LNCaP clone FGC (cell line): ENCODE data around the gene MAPK8IP2.

Source experiments
- DNase-seq: peaks from one replicate; pipeline ENCODE4 v3.0.0-alpha.2; 2011; ENCODE audit warnings: low read depth
- H3K4me3 ChIP-seq: 2 replicates; pipeline ENCODE4 v1.5.1; 2011; ENCODE audit warnings: mild to moderate bottlenecking, low read depth, low read length, control low read depth
- CTCF ChIP-seq: IDR thresholded peaks from 2 replicates; pipeline ENCODE4 v1.5.1; 2012; ENCODE audit warnings: mild to moderate bottlenecking; ENCODE audit not compliant: control insufficient read depth, insufficient read depth; ENCODE audit errors: extremely low read depth

Gene MAPK8IP2

GRCh38 chr22:50599816-50600455 lies 657 bp upstream of the MAPK8IP2 start:
- H3K4me3 ChIP-seq: peak overlapping the region; percentile 29
- DNase-seq: no peak
- no peak for TF ChIP-seq CTCF

- peak overlapping the region; percentile 57 for H3K4me3 ChIP-seq
- no peak for TF ChIP-seq CTCF
- no peak for DNase-seq
Measured at GRCh38 chr22:50600967-50601668, 525 bp downstream of the MAPK8IP2 start.

GRCh38 chr22:50601669-50602337 lies 1.2 kb downstream of the MAPK8IP2 start:
- DNase-seq: no peak
- peak overlapping the region; percentile 57 for H3K4me3 ChIP-seq
- TF ChIP-seq CTCF: no peak

GRCh38 chr22:50602338-50602700 lies 1.7 kb downstream of the MAPK8IP2 start:
- no peak for DNase-seq
- no peak overlapping the region for H3K4me3 ChIP-seq
- no peak for TF ChIP-seq CTCF

GRCh38 chr22:50603511-50604255 lies 3.1 kb downstream of the MAPK8IP2 start:
- DNase-seq: no peak
- H3K4me3 ChIP-seq: no peak overlapping the region
- no peak for TF ChIP-seq CTCF

GRCh38 chr22:50604256-50605001 lies 3.8 kb downstream of the MAPK8IP2 start:
- no peak overlapping the region for H3K4me3 ChIP-seq
- TF ChIP-seq CTCF: no peak

More at GRCh38 chr22:50604256-50605001, 3.8 kb downstream of the MAPK8IP2 start:
- no peak for DNase-seq
